A549 (cell line): ENCODE measurements around the gene CACNG6.

Source experiments
- CHD2 ChIP-seq: fragments of 150-350 bp; IDR thresholded peaks from 2 replicates; pipeline ENCODE4 v1.6.1; 2014; ENCODE audit warnings: low read length; ENCODE audit not compliant: partially characterized antibody
- CTCF ChIP-seq: fragments of >200 bp; sonication (Bioruptor Twin); formaldehyde crosslinking; IDR thresholded peaks from 3 replicates; pipeline ENCODE4 v1.5.1; 2016
- FOSB ChIP-seq: fragments of 250-450 bp; sonication (Bioruptor Pico); IDR thresholded peaks from 2 replicates; pipeline ENCODE4 v1.5.0; 2020; ENCODE audit warnings: mild to moderate bottlenecking, moderate library complexity
- NFE2L2 ChIP-seq: fragments of 150-350 bp; conservative IDR thresholded peaks from 2 replicates; pipeline ENCODE4 v1.6.1; 2014; ENCODE audit warnings: low read length
- POLR2A ChIP-seq: IDR thresholded peaks from 2 replicates; pipeline ENCODE4 v1.6.1; 2012; ENCODE audit warnings: mild to moderate bottlenecking, low read length
- TF ChIP-seq, protein P1 (sequence below): IDR thresholded peaks from 2 replicates; pipeline ENCODE4 v1.6.1; 2012

- TF ChIP-seq CTCF (no peak), NFE2L2 (no peak), FOSB (no peak), CHD2 (no peak), POLR2A (no peak)
- TF ChIP-seq, protein P1, sequence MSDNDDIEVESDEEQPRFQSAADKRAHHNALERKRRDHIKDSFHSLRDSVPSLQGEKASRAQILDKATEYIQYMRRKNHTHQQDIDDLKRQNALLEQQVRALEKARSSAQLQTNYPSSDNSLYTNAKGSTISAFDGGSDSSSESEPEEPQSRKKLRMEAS: no peak
Measured at GRCh38 chr19:54026656-54027055, 35.2 kb downstream of the CACNG6 start.
